HepG2 (cell line): ENCODE data around the gene CRADD. TPM values are rescaled to one million over a fixed set of nuclear protein-coding genes. Genes with fewer than 3 reads are reported as not detected.
"Not testable (repeated sequence)": the region's sequence is repeated elsewhere in the genome, so short reads cannot be mapped to it uniquely, and the experiment has no call there.

Source experiments
- ATAC-seq: fragments of 200-7000 bp; cut with Tn5 transposase; 3 replicates; pipeline ENCODE4 v1.9.1; 2020; ENCODE audit warnings: mild to moderate bottlenecking, moderate library complexity
- BruUV-seq: library from RNA; stranded (reverse); fragments of 400-500 nt; replicated peaks from 2 replicates; lab custom pipeline; 2021; lab: Mats Ljungman, UMichigan
- CTCF ChIA-PET: fragments of 300-600 bp; formaldehyde crosslinking; extraction: SDS; loops from one replicate; lab custom pipeline; 2021; ENCODE audit warnings: low total read pairs, inconsistent platforms, low intra/inter-chr PET ratio; lab: Yijun Ruan, JAX
- POLR2A ChIA-PET: fragments of 350-600 bp; sonication (Branson Sonifier 250); formaldehyde crosslinking; loops from one replicate; lab custom pipeline; 2020; ENCODE audit warnings: antibody characterized with exemption, inconsistent platforms; lab: Yijun Ruan, JAX
- DNase-seq: peaks from one replicate; pipeline ENCODE4 v3.0.0-alpha.2; 2015; ENCODE audit warnings: low spot score
- FAIRE-seq: peaks from 3 replicates; lab custom pipeline; 2011; peaks lifted over from hg19 to GRCh38; lab: Jason Lieb, UNC
- H2AFZ ChIP-seq: one replicate; pipeline ENCODE4 v1.6.1; 2011; ENCODE audit warnings: low read length, inconsistent platforms
- H3K27ac ChIP-seq: fragments of 300-600 bp; 3 replicates; pipeline ENCODE4 v1.8.0; 2011; ENCODE audit warnings: mixed run types, mild to moderate bottlenecking, mixed read lengths, low read length, inconsistent platforms; ENCODE audit not compliant: insufficient read depth; ENCODE audit errors: extremely low read length
- H3K27me3 ChIP-seq, 2 experiments: fragments of 200-600 bp in 1 of 2; 2 replicates in 1 of 2; 3 replicates in 1 of 2; pipeline versions ENCODE4 v1.6.0 to v1.8.0; 2011; ENCODE audit warnings: low read length in 2 of 2, mild to moderate bottlenecking in 2 of 2, moderate library complexity in 2 of 2, inconsistent platforms in 1 of 2; ENCODE audit not compliant: insufficient read depth in 2 of 2, control insufficient read depth in 1 of 2
- H3K36me3 ChIP-seq, 2 experiments: fragments of 200-600 bp in 1 of 2; replicated peaks in 1 of 2; 2 replicates in 1 of 2; 3 replicates in 1 of 2; pipeline versions ENCODE4 v1.5.1 to v1.8.0; 2011; ENCODE audit warnings: low read length in 2 of 2, inconsistent platforms in 1 of 2; ENCODE audit not compliant: insufficient read depth in 2 of 2, control insufficient read depth in 1 of 2
- H3K4me1 ChIP-seq: 2 replicates; pipeline ENCODE4 v1.5.1; 2012; ENCODE audit warnings: low read length, inconsistent platforms; ENCODE audit not compliant: insufficient read depth
- H3K4me2 ChIP-seq: 2 replicates; pipeline ENCODE4 v1.6.0; 2011; ENCODE audit warnings: low read depth, low read length, inconsistent platforms
- H3K4me3 ChIP-seq, 3 experiments: fragments of 200-600 bp in 1 of 3; sonication (generic), shearing (Covaris generic) in 1 of 3; replicated peaks in 1 of 3; 2 replicates each; pipeline ENCODE4 v1.5.1; 2011 to 2016; ENCODE audit warnings: low read length in 3 of 3, inconsistent platforms in 2 of 3, low read depth in 2 of 3, mild to moderate bottlenecking in 2 of 3, control low read depth in 1 of 3, mixed read lengths in 1 of 3; ENCODE audit not compliant: insufficient read depth in 1 of 3
- H3K79me2 ChIP-seq: one replicate; pipeline ENCODE4 v1.6.1; 2011; ENCODE audit warnings: low read length, inconsistent platforms; ENCODE audit not compliant: insufficient read depth
- H3K9ac ChIP-seq: 2 replicates; pipeline ENCODE4 v1.6.0; 2011; ENCODE audit warnings: mild to moderate bottlenecking, low read depth, low read length, inconsistent platforms; ENCODE audit not compliant: insufficient read depth
- H3K9me3 ChIP-seq: 2 replicates; pipeline ENCODE4 v1.5.1; 2012; ENCODE audit warnings: mild to moderate bottlenecking, low read length
- H4K20me1 ChIP-seq: 2 replicates; pipeline ENCODE4 v1.6.0; 2011; ENCODE audit warnings: inconsistent platforms, mild to moderate bottlenecking, low read length, moderate library complexity; ENCODE audit not compliant: insufficient read depth
- NR2F1 ChIP-seq, 2 experiments: fragments of 450-650 bp in 1 of 2; formaldehyde crosslinking in 1 of 2; IDR thresholded peaks; 2 replicates each; pipeline versions ENCODE4 v1.5.0 to v1.6.1; 2016 to 2020; ENCODE audit warnings: mild to moderate bottlenecking in 1 of 2, missing compliant biosample characterization in 1 of 2, missing genetic modification reagents in 1 of 2, moderate library complexity in 1 of 2
- SMC3 ChIP-seq: IDR thresholded peaks from 2 replicates; pipeline ENCODE4 v1.6.1; 2011; ENCODE audit warnings: low read length, improper control_type of control experiment
- ZNF367 ChIP-seq: sonication (generic); formaldehyde crosslinking; IDR thresholded peaks from 2 replicates; pipeline ENCODE4 v1.4.0; 2020; ENCODE audit warnings: missing genetic modification reagents, borderline replicate concordance
- WGBS: methylation state at CpG from one replicate; pipeline ENCODE4 v1.1.6; 2017; ENCODE audit warnings: low lambda C conversion rate; 5-methylcytosine and 5-hydroxymethylcytosine counted together
- in situ Hi-C: cut with HindIII; loops from 2 replicates; pipeline ENCODE4 v1.10.0; 2017; ENCODE audit warnings: low pct_unique_long_range_greater_than_20kb; ENCODE audit not compliant: extremely low pct_ligation_motif_present
- intact Hi-C: fragments of 100-400 bp; cut with micrococcal nuclease; formaldehyde crosslinking; loops from one replicate; pipeline ENCODE4 v1.10.0; 2022; ENCODE audit not compliant: unreplicated experiment
- polyA plus RNA-seq, 8 experiments: library from polyadenylated mRNA; depleted of rRNA in 3 of 8; stranded (reverse) in 7 of 8; unstranded in 1 of 8; fragments of >200 nt; fragmentation: Illumina TruSeq in 4 of 8; extraction: Trizol in 4 of 8; gene quantifications; 2 replicates each; pipeline versions ENCODE4 v1.2.1 to v1.2.3, GENCODE V29; 2011 to 2016; ENCODE audit warnings: low read depth in 4 of 8, missing spikeins in 1 of 8, mixed read lengths in 1 of 8; ENCODE audit not compliant: insufficient read depth in 1 of 8
- total RNA-seq, 5 experiments: library from RNA; depleted of rRNA; stranded (reverse); fragments of >200 nt; fragmentation: Illumina TruSeq; extraction: Trizol; gene quantifications; 2 replicates each; pipeline ENCODE4 v1.2.3, GENCODE V29; 2016; ENCODE audit warnings: low read depth in 1 of 5
- TF ChIP-seq, protein P1 (sequence below): sonication (generic); formaldehyde crosslinking; IDR thresholded peaks from 2 replicates; pipeline ENCODE4 v1.4.0; 2020; ENCODE audit warnings: missing genetic modification reagents

The CRADD gene
- total and polyA plus RNA-seq, 2 of the 13 experiments (the other 11 are each of a cell fraction or from before 2014, with no cell fraction given), result 12.4 to 18.8 TPM

DNA sequence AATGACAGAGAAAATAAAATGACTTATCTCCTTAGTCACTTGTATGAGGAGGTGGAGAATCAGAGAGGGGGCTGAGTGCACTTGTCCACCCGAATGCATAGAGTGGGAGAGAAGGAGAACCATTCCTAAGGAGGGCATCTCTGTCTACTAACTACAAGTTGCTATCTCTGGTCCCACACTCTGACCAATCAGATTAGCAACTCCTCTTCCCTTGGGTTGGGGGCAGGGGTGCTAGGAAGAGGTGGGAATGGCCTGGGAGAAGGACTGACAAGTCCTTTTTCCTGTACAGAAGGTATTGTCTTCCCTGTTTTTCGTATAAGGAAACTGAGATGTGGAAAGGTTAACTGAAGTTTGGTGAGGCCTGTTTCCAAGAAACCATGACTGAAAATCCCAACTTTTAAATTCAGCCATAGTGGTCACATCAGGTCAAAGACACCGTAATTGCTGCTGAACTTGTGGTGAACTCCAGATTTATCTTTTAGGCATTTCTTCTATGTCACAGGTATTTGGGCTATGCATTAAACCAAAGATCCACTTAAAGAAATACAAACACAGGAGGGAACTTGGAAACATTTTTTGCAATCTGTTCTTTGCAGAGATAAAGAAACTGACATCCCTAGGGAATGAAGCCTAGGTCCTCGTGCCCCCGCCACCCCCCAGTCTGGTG, 207.8 kb downstream of the CRADD start:
- FAIRE-seq, result no peak
- CTCF ChIA-PET, result no interaction called here
- in situ Hi-C loops (no loop called here), intact Hi-C loops (no loop called here)
- H3K27me3 ChIP-seq, result no peaks in the 10 kb centered on the region
- H3K27ac ChIP-seq, result no peak overlapping the region
- no peak overlapping the region for H3K9ac ChIP-seq
- H3K9me3 ChIP-seq, result no peaks in the 10 kb centered on the region
- no peak overlapping the region for H3K4me3 ChIP-seq
- no peaks in the 10 kb centered on the region for H3K36me3 ChIP-seq
- no peak for ATAC-seq
- H3K79me2 ChIP-seq, result no peaks in the 10 kb centered on the region
- DNase-seq, result no peak
- TF ChIP-seq SMC3 (no peak), ZNF367 (CRISPR knock-in tag) (no peak), NR2F1 (CRISPR knock-in tag; IDR thresholded peaks at IDR 0.05) (no peak)
- TF ChIP-seq, protein P1, sequence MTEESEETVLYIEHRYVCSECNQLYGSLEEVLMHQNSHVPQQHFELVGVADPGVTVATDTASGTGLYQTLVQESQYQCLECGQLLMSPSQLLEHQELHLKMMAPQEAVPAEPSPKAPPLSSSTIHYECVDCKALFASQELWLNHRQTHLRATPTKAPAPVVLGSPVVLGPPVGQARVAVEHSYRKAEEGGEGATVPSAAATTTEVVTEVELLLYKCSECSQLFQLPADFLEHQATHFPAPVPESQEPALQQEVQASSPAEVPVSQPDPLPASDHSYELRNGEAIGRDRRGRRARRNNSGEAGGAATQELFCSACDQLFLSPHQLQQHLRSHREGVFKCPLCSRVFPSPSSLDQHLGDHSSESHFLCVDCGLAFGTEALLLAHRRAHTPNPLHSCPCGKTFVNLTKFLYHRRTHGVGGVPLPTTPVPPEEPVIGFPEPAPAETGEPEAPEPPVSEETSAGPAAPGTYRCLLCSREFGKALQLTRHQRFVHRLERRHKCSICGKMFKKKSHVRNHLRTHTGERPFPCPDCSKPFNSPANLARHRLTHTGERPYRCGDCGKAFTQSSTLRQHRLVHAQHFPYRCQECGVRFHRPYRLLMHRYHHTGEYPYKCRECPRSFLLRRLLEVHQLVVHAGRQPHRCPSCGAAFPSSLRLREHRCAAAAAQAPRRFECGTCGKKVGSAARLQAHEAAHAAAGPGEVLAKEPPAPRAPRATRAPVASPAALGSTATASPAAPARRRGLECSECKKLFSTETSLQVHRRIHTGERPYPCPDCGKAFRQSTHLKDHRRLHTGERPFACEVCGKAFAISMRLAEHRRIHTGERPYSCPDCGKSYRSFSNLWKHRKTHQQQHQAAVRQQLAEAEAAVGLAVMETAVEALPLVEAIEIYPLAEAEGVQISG, result no peak
- no peak overlapping the region for H2AFZ ChIP-seq
- BruUV-seq, result no TSS peak
- H4K20me1 ChIP-seq, result no peaks in the 10 kb centered on the region
- H3K4me1 ChIP-seq, result no peaks in the 10 kb centered on the region
- no peak overlapping the region for H3K4me2 ChIP-seq
- 17% methylated on average over 5 of the region's 5 CpGs for WGBS
- POLR2A ChIA-PET, result no interaction called here

DNA sequence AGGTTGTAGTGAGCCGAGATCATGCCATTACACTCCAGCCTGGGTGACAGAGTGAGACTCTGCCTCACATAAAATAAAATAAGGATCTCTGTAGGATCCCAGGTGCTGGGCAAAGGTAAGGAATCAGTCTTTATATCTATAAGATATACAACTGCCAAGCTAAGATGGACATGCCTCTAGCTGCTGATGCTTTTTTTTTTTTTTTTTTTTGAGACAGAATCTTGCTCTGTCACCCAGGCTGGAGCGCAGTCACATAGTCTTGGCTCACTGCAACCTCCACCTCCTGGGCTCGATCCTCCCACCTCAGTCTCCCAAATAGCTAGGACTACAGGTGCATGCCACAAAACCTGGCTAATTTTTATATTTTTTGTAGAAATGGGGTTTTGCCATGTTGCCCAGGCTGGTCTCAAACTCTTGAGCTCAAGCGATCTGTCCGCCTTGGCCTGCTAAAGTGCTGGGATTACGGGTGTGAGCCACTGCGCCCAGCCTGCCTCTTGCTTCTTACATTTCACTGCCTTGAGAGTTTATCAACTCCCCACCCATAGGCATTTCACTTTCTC, 208.9 kb downstream of the CRADD start:
- POLR2A ChIA-PET, DNase-seq, H3K9me3 ChIP-seq, intact Hi-C loops, in situ Hi-C loops, FAIRE-seq, H4K20me1 ChIP-seq, BruUV-seq, H3K4me1 ChIP-seq, H3K27ac ChIP-seq, H3K79me2 ChIP-seq, H3K27me3 ChIP-seq, H3K9ac ChIP-seq, H3K4me3 ChIP-seq, H3K36me3 ChIP-seq, H2AFZ ChIP-seq, CTCF ChIA-PET, H3K4me2 ChIP-seq, ATAC-seq: not testable (repeated sequence)
- 79% methylated on average over 7 of the region's 7 CpGs for WGBS
